HG02943 (cell line): ENCODE results near the gene FKBP6.
"Not testable (repeated sequence)": the region's sequence is repeated elsewhere in the genome, so short reads cannot be mapped to it uniquely, and the experiment has no call there.

Source experiments
- ATAC-seq: cut with Tn5 transposase; IDR thresholded peaks from one replicate; pipeline ENCODE4 v1.9.1; 2021; ENCODE audit warnings: mild to moderate bottlenecking, low read depth, moderate library complexity; ENCODE audit not compliant: unreplicated experiment

FKBP6 gene

GRCh38 chr7:73387908-73388414 is 60.0 kb downstream of the FKBP6 start:
- ATAC-seq: no peak

GRCh38 chr7:73391396-73391795 is 63.4 kb downstream of the FKBP6 start:
- ATAC-seq: no peak

DNA sequence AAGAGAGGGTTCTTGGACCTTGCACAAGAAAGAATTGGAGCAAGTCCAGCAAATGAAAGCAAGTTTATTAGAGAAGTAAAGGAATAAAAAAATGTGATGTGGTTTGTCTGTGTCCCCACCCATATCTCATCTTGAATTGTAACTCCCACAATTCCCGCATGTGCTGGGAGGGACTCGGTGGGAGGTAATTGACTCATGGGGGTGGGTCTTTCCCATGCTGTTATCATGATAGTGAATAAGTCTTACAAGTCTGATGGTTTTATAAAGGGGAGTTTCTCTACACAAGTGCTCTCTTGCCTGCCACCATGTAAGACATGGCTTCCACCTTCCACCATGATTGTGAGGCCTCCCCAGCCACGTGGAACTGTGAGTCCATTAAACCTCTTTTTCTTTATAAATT is 66.5 kb downstream of the FKBP6 start:
- no peak for ATAC-seq

GRCh38 chr7:73395538-73396503 is 67.9 kb downstream of the FKBP6 start:
- ATAC-seq: no peak

GRCh38 chr7:73397521-73398281 is 69.7 kb downstream of the FKBP6 start:
- ATAC-seq: no peak

- not testable (repeated sequence) for ATAC-seq
These were observed 71.5 kb downstream of the FKBP6 start for GRCh38 chr7:73399185-73400050.

DNA sequence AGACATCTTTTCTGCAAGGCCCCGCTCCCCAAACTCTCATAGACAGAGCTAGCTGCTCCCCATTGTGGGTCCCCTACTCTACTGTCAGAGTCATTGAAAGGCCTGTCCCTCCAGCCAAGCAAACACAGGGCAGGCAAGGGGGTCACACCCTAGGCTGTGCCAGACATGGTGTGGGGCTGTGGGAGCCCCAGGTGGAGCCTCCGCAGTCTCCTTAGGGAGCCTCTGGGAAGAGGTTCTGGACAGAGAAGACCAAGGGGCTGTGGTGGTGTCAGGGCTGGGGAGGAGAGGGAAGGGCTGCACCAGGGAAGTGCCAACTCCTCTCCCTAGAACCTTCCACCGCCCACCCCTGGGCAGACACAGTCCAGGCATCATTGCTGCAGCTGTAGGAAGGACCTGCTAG is 76.9 kb downstream of the FKBP6 start:
- not testable (repeated sequence) for ATAC-seq
